ENCODE results near the gene CSMD2.

DNA sequence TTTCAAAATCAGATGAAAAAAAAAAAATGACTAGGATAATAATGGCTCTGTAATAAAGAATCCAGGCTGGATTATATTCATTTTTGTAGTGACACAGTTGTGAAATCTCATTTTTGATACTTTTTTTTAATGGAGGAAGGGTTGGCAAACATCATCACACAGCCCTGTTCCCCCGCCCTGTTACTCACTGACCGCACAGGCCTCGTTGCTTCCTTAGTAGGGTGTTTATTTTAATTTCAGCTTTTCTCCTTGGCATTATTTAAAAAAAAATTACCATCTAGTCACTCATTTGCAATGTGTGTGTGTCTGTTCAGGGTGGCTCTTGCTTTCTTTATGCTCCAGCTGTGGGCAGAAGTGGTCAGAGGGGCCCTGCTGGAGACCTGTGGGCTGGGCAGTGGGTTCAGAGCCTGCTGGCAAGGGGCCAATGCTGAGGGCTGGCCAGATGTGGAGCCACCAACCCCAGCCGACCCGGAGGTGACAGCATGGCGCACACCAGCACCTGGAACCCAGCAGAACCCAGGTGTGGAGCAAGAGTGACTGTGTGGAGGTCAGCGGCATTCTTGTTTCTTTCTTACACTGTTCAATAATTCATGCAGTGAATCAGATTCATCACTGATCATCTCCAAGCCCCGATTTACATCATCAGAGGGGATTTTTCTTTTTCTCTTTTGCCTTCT lies 648.0 kb downstream of the CSMD2 start:
- TF ChIP-seq, protein P1, sequence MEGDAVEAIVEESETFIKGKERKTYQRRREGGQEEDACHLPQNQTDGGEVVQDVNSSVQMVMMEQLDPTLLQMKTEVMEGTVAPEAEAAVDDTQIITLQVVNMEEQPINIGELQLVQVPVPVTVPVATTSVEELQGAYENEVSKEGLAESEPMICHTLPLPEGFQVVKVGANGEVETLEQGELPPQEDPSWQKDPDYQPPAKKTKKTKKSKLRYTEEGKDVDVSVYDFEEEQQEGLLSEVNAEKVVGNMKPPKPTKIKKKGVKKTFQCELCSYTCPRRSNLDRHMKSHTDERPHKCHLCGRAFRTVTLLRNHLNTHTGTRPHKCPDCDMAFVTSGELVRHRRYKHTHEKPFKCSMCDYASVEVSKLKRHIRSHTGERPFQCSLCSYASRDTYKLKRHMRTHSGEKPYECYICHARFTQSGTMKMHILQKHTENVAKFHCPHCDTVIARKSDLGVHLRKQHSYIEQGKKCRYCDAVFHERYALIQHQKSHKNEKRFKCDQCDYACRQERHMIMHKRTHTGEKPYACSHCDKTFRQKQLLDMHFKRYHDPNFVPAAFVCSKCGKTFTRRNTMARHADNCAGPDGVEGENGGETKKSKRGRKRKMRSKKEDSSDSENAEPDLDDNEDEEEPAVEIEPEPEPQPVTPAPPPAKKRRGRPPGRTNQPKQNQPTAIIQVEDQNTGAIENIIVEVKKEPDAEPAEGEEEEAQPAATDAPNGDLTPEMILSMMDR (IDR thresholded peaks at IDR 0.05): no peak
- TF ChIP-seq POLR2A (IDR thresholded peaks at IDR 0.05): no peak

Measured in upper lobe of left lung (tissue), 4 donors.